Activated gamma-delta T cell treated with Interleukin-2 at 50 U/mL for 16 hours (primary cell): ENCODE results near the gene EXD3.
"Not testable (repeated sequence)": the region's sequence is repeated elsewhere in the genome, so short reads cannot be mapped to it uniquely, and the experiment has no call there.

ENCODE experiments used
- DNase-seq: peaks from one replicate; pipeline ENCODE4 v3.0.0-alpha.2; 2020

The EXD3 gene

GRCh38 chr9:137422604-137423513 lies at the start of gene EXD3, which contains the start of gene NOXA1:
TSS of gene EXD3 (minus strand) at chr9:137423162. CDS start at chr9:137395357, 27,805 bp downstream.
TSS of gene NOXA1 (plus strand) at chr9:137423393. CDS start at chr9:137423530, 137 bp downstream.
- DNase-seq = peak; percentile 95

GRCh38 chr9:137470785-137471184 lies 47.8 kb upstream of the EXD3 start:
- no peak for DNase-seq

GRCh38 chr9:137467896-137468295 lies 44.9 kb upstream of the EXD3 start:
- no peak for DNase-seq

- no peak for DNase-seq
Observed at GRCh38 chr9:137467161-137467581, 44.2 kb upstream of the EXD3 start.

- not testable (repeated sequence) for DNase-seq
Observed at GRCh38 chr9:137466389-137467085, 43.6 kb upstream of the EXD3 start.

- no peak for DNase-seq
Observed at GRCh38 chr9:137465720-137466388, 42.9 kb upstream of the EXD3 start.

- DNase-seq = no peak
Observed at GRCh38 chr9:137465000-137465719, 42.2 kb upstream of the EXD3 start.

GRCh38 chr9:137464291-137464999 lies 41.5 kb upstream of the EXD3 start:
- DNase-seq = no peak

- no peak for DNase-seq
Observed at GRCh38 chr9:137463931-137464290, 40.9 kb upstream of the EXD3 start.

- DNase-seq = no peak
Observed at GRCh38 chr9:137462986-137463930, 40.3 kb upstream of the EXD3 start.

GRCh38 chr9:137462396-137462985 lies 39.5 kb upstream of the EXD3 start:
- DNase-seq = no peak

- DNase-seq = peak; percentile 93
Observed at GRCh38 chr9:137461663-137462395, 38.9 kb upstream of the EXD3 start.

- DNase-seq = no peak
Observed at GRCh38 chr9:137461316-137461662, 38.3 kb upstream of the EXD3 start.

- no peak for DNase-seq
Observed at GRCh38 chr9:137460363-137461315, 37.7 kb upstream of the EXD3 start.

GRCh38 chr9:137459601-137460362 lies 36.8 kb upstream of the EXD3 start:
- no peak for DNase-seq

- DNase-seq = peak; percentile 91
Observed at GRCh38 chr9:137459152-137459600, 36.2 kb upstream of the EXD3 start, which contains the start of gene NSMF. TSS of gene NSMF (minus strand) at chr9:137459334. CDS start at chr9:137459102, 232 bp downstream.
